ENCODE data around the gene SWAP70.

DNA sequence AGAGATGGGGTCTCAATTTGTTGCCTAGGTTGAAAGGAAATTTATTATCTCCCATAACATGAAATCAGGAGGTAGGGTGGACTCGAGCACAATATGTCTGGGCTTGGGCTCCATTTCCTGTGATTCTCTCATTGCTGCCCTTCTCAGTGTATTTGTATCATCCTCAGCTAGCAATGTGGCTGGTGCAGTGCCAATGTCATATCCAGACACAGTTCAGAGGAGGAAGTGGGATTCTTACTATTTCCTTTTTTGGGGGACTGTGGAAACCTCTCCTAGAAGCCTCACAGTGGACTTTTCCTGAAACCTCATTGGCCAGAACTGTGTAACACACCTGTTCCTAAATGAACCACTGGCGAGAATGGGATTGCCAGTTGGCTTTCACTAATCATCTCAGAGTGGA is 21.0 kb upstream of the SWAP70 start:
- TF ChIP-seq, protein P1, sequence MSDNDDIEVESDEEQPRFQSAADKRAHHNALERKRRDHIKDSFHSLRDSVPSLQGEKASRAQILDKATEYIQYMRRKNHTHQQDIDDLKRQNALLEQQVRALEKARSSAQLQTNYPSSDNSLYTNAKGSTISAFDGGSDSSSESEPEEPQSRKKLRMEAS (IDR thresholded peaks at IDR 0.05; ENCODE audit: low read depth, low read length): no peak
- TF ChIP-seq CTCF (IDR thresholded peaks at IDR 0.05; ENCODE audit: low read depth, low read length): no peak
